Measurements from ENCODE around the gene FAM120A.

FAM120A gene

GRCh38 chr9:93580654-93581380 is 129.3 kb downstream of the FAM120A start:
- no peak for DNase-seq
- Histone ChIP-seq H3K4me3 (ENCODE audit: low read depth, low read length) (no peak overlapping the region), H3K36me3 (replicated peaks) (no peaks in the 10 kb centered on the region), H3K27ac (no peak overlapping the region), H3K27me3 (replicated peaks) (no peaks in the 10 kb centered on the region)
- in situ Hi-C loops (cut with HindIII; ENCODE audit: low pct_ligation_motif_present, low sequenced_read_pairs) = no loop called here
- no peak for TF ChIP-seq CTCF (IDR thresholded peaks at IDR 0.05; ENCODE audit: low read depth, low read length, missing control alignments)

GRCh38 chr9:93582115-93582514 is 130.6 kb downstream of the FAM120A start:
- H3K27ac ChIP-seq = no peak overlapping the region
- no peaks in the 10 kb centered on the region for H3K36me3 ChIP-seq (replicated peaks)
- peak; percentile 48 for DNase-seq
- no peak overlapping the region for H3K4me3 ChIP-seq (ENCODE audit: low read depth, low read length)
- in situ Hi-C loops (cut with HindIII; ENCODE audit: low pct_ligation_motif_present, low sequenced_read_pairs) = no loop called here
- no peak for TF ChIP-seq CTCF (IDR thresholded peaks at IDR 0.05; ENCODE audit: low read depth, low read length, missing control alignments)
- no peaks in the 10 kb centered on the region for H3K27me3 ChIP-seq (replicated peaks)

- H3K36me3 ChIP-seq (replicated peaks) = no peaks in the 10 kb centered on the region
- no peak for TF ChIP-seq CTCF (IDR thresholded peaks at IDR 0.05; ENCODE audit: low read depth, low read length, missing control alignments)
- H3K27me3 ChIP-seq (replicated peaks) = no peaks in the 10 kb centered on the region
- no peak overlapping the region for H3K27ac ChIP-seq
- in situ Hi-C loops (cut with HindIII; ENCODE audit: low pct_ligation_motif_present, low sequenced_read_pairs) = no loop called here
- no peak for DNase-seq
- no peak overlapping the region for H3K4me3 ChIP-seq (ENCODE audit: low read depth, low read length)
These were observed 131.1 kb downstream of the FAM120A start for GRCh38 chr9:93582550-93582949.

- no peak for DNase-seq
- no peak overlapping the region for H3K4me3 ChIP-seq (ENCODE audit: low read depth, low read length)
- no peaks in the 10 kb centered on the region for H3K27me3 ChIP-seq (replicated peaks)
- in situ Hi-C loops (cut with HindIII; ENCODE audit: low pct_ligation_motif_present, low sequenced_read_pairs) = no loop called here
- no peak for TF ChIP-seq CTCF (IDR thresholded peaks at IDR 0.05; ENCODE audit: low read depth, low read length, missing control alignments)
- no peaks in the 10 kb centered on the region for H3K36me3 ChIP-seq (replicated peaks)
- no peak overlapping the region for H3K27ac ChIP-seq
These were observed 133.8 kb downstream of the FAM120A start for GRCh38 chr9:93585259-93585658.

- no peak overlapping the region for H3K4me3 ChIP-seq (ENCODE audit: low read depth, low read length)
- H3K27ac ChIP-seq = no peak overlapping the region
- no peaks in the 10 kb centered on the region for H3K36me3 ChIP-seq (replicated peaks)
- in situ Hi-C loops (cut with HindIII; ENCODE audit: low pct_ligation_motif_present, low sequenced_read_pairs) = no loop called here
- no peak for DNase-seq
- no peaks in the 10 kb centered on the region for H3K27me3 ChIP-seq (replicated peaks)
- no peak for TF ChIP-seq CTCF (IDR thresholded peaks at IDR 0.05; ENCODE audit: low read depth, low read length, missing control alignments)
These were observed 134.2 kb downstream of the FAM120A start for GRCh38 chr9:93585695-93586094.

All from brain microvascular endothelial cell (primary cell).